Femur (tissue), 1 donor: ENCODE data around the gene GIPC1.
"Not testable (repeated sequence)": the region's sequence is repeated elsewhere in the genome, so short reads cannot be mapped to it uniquely, and the experiment has no call there.

Source experiments
- DNase-seq: peaks from one replicate; pipeline ENCODE4 v3.0.0-alpha.2; 2017

GIPC1 gene

GRCh38 chr19:14496029-14496833 lies at the start of gene GIPC1:
Gene GIPC1, minus strand, starts transcription at chr19:14496127. Its CDS starts 13,151 bp downstream, at chr19:14482976.
- DNase-seq: peak; percentile 98

GRCh38 chr19:14545716-14546082 lies 49.8 kb upstream of the GIPC1 start:
- DNase-seq: no peak

GRCh38 chr19:14544977-14545715 lies 49.2 kb upstream of the GIPC1 start:
- DNase-seq: peak; percentile 79

GRCh38 chr19:14544047-14544446 lies 48.1 kb upstream of the GIPC1 start:
- no peak for DNase-seq

- peak; percentile 64 for DNase-seq
These were observed 46.9 kb upstream of the GIPC1 start for GRCh38 chr19:14542711-14543328.

GRCh38 chr19:14541979-14542378 lies 46.1 kb upstream of the GIPC1 start:
- DNase-seq: not testable (repeated sequence)

- DNase-seq: no peak
These were observed 45.0 kb upstream of the GIPC1 start for GRCh38 chr19:14540741-14541525.

GRCh38 chr19:14536926-14537692 lies 41.2 kb upstream of the GIPC1 start:
- DNase-seq: peak; percentile 71

GRCh38 chr19:14533450-14533849 lies 37.5 kb upstream of the GIPC1 start:
- no peak for DNase-seq

- no peak for DNase-seq
These were observed 34.6 kb upstream of the GIPC1 start for GRCh38 chr19:14530506-14530905.

GRCh38 chr19:14530005-14530348 lies 34.0 kb upstream of the GIPC1 start:
- DNase-seq: no peak

- DNase-seq: peak; percentile 100
These were observed 33.5 kb upstream of the GIPC1 start, which contains the start of gene TECR for GRCh38 chr19:14529254-14530004. Gene TECR, plus strand, starts transcription at chr19:14529594. Its CDS starts 103 bp downstream, at chr19:14529697.

- DNase-seq: no peak
These were observed 32.7 kb upstream of the GIPC1 start for GRCh38 chr19:14528419-14529253.

GRCh38 chr19:14526423-14526822 lies 30.5 kb upstream of the GIPC1 start:
- no peak for DNase-seq

GRCh38 chr19:14525729-14526128 lies 29.8 kb upstream of the GIPC1 start:
- no peak for DNase-seq

GRCh38 chr19:14520543-14520942 lies 24.6 kb upstream of the GIPC1 start:
- DNase-seq: no peak

GRCh38 chr19:14519860-14520407 lies 24.0 kb upstream of the GIPC1 start:
- DNase-seq: no peak

- no peak for DNase-seq
These were observed 23.4 kb upstream of the GIPC1 start for GRCh38 chr19:14519245-14519859.

GRCh38 chr19:14517840-14518505 lies 22.0 kb upstream of the GIPC1 start, which contains the start of gene DNAJB1:
Gene DNAJB1, minus strand, starts transcription at chr19:14518397. Its CDS starts 48 bp downstream, at chr19:14518349.
- DNase-seq: peak; percentile 89
